Measurements from ENCODE around the gene PDE6B.

Gene PDE6B

GRCh38 chr4:702618-703048 lies 77.3 kb downstream of the PDE6B start:
- H3K4me1 ChIP-seq (ENCODE audit: low read length) = peaks cover 32% of the 10 kb centered on the region
- no peak overlapping the region for H3K9ac ChIP-seq (ENCODE audit: low read length)
- no peak overlapping the region for H3K4me3 ChIP-seq (ENCODE audit: low read length)
- 0 out of 2 replicates have a peak, but pooled peaks cover 3% of the 10 kb centered on the region for H4K20me1 ChIP-seq (ENCODE audit: insufficient read depth, low read length)
- no peak overlapping the region for H2AFZ ChIP-seq (ENCODE audit: low read depth, low read length)
- H3K9me3 ChIP-seq (ENCODE audit: insufficient read depth, low read length) = no peaks in the 10 kb centered on the region
- no peak overlapping the region for H3K4me2 ChIP-seq (ENCODE audit: low read length)
- H3K27ac ChIP-seq (ENCODE audit: low read length) = no peak overlapping the region
- H3K27me3 ChIP-seq (ENCODE audit: low read depth, low read length) = no peaks in the 10 kb centered on the region
- H3K36me3 ChIP-seq (replicated peaks; ENCODE audit: low read depth, low read length) = no peaks in the 10 kb centered on the region
- TF ChIP-seq, protein P1, sequence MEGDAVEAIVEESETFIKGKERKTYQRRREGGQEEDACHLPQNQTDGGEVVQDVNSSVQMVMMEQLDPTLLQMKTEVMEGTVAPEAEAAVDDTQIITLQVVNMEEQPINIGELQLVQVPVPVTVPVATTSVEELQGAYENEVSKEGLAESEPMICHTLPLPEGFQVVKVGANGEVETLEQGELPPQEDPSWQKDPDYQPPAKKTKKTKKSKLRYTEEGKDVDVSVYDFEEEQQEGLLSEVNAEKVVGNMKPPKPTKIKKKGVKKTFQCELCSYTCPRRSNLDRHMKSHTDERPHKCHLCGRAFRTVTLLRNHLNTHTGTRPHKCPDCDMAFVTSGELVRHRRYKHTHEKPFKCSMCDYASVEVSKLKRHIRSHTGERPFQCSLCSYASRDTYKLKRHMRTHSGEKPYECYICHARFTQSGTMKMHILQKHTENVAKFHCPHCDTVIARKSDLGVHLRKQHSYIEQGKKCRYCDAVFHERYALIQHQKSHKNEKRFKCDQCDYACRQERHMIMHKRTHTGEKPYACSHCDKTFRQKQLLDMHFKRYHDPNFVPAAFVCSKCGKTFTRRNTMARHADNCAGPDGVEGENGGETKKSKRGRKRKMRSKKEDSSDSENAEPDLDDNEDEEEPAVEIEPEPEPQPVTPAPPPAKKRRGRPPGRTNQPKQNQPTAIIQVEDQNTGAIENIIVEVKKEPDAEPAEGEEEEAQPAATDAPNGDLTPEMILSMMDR (IDR thresholded peaks at IDR 0.05; ENCODE audit: low read depth, low read length) = no peak
- no peak for TF ChIP-seq EZH2phosphoT487 (IDR thresholded peaks at IDR 0.05; ENCODE audit: low read depth)
- peaks cover 20% of the 10 kb centered on the region for H3K79me2 ChIP-seq (ENCODE audit: low read length)

DNA sequence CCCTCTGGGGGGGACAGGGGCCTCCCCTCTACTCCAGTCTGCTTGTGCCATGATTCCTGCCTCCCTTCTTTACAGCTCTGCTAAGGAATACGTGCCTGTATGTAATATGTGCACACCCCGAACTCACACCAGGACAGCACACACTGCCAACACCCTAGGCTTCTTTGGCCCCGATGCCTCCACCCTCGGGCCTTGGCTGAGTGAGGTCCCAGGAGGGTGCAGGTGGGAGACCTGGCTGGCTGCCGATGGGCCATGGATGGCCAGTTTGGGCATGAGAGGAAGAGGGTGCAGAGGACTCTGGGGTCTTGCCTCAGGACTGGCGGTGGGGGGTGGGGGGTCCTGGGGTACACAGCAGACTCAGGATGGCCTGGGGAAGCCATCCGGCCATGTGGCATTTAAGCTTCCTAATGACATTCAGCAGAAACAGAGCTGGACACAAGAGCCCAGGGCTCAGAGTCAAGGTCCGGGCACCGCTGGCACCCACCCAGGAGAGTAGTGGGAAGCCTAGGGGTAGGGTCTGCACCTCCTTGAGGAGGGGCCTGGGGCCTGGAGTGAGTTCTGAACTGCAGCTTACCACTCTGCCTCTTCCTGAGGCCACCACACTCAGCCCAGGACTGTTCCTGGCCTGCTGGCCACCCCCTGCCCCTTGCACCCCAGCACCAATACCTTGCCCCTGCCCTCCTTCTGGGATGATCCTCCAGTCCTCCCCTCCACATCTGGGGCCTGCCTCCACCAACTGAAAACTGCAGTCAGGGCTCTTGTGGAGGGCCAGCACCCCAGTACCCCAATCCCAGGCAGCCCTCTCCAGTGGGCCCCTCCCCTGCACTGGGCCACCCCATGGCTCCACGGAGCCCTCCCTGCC lies 78.2 kb downstream of the PDE6B start:
- Histone ChIP-seq H4K20me1 (ENCODE audit: insufficient read depth, low read length) (peaks cover 8% of the 10 kb centered on the region; the same call in 1 of the 2 replicates), H3K4me1 (ENCODE audit: low read length) (peaks cover 29% of the 10 kb centered on the region), H3K4me3 (ENCODE audit: low read length) (no peak overlapping the region), H3K9ac (ENCODE audit: low read length) (no peak overlapping the region), H2AFZ (ENCODE audit: low read depth, low read length) (no peak overlapping the region), H3K27me3 (ENCODE audit: low read depth, low read length) (no peaks in the 10 kb centered on the region), H3K36me3 (replicated peaks; ENCODE audit: low read depth, low read length) (peaks cover 6% of the 10 kb centered on the region), H3K9me3 (ENCODE audit: insufficient read depth, low read length) (no peaks in the 10 kb centered on the region), H3K4me2 (ENCODE audit: low read length) (no peak overlapping the region), H3K27ac (ENCODE audit: low read length) (no peak overlapping the region), H3K79me2 (ENCODE audit: low read length) (peaks cover 28% of the 10 kb centered on the region)
- no peak for TF ChIP-seq EZH2phosphoT487 (IDR thresholded peaks at IDR 0.05; ENCODE audit: low read depth)
- TF ChIP-seq, protein P1 (IDR thresholded peaks at IDR 0.05; ENCODE audit: low read depth, low read length) = no peak

GRCh38 chr4:704198-704891 lies 79.0 kb downstream of the PDE6B start:
- H2AFZ ChIP-seq (ENCODE audit: low read depth, low read length) = no peak overlapping the region
- H3K79me2 ChIP-seq (ENCODE audit: low read length) = peaks cover 36% of the 10 kb centered on the region
- peaks cover 11% of the 10 kb centered on the region for H3K36me3 ChIP-seq (replicated peaks; ENCODE audit: low read depth, low read length)
- TF ChIP-seq, protein P1 (IDR thresholded peaks at IDR 0.05; ENCODE audit: low read depth, low read length) = no peak
- TF ChIP-seq EZH2phosphoT487 (IDR thresholded peaks at IDR 0.05; ENCODE audit: low read depth) = no peak
- H3K9ac ChIP-seq (ENCODE audit: low read length) = no peak overlapping the region
- H3K4me2 ChIP-seq (ENCODE audit: low read length) = no peak overlapping the region
- no peaks in the 10 kb centered on the region for H3K9me3 ChIP-seq (ENCODE audit: insufficient read depth, low read length)
- no peak overlapping the region for H3K27ac ChIP-seq (ENCODE audit: low read length)
- no peaks in the 10 kb centered on the region for H3K27me3 ChIP-seq (ENCODE audit: low read depth, low read length)
- H4K20me1 ChIP-seq (ENCODE audit: insufficient read depth, low read length) = peaks cover 15% of the 10 kb centered on the region
- H3K4me3 ChIP-seq (ENCODE audit: low read length) = no peak overlapping the region
- peaks cover 21% of the 10 kb centered on the region for H3K4me1 ChIP-seq (ENCODE audit: low read length)

DNA sequence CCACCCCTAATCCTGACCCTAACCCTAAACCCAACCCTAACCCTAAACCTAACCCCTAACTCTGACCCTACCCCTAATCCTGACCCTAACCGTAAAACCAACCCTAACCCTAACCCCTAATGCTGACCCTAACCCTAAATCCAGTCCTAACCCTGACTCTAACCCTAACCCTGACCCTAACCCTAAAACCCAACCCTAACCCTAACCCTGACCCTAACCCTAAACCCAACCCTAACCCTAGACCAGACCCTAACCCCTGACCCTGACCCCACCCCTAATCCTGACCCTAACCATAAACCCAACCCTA lies 79.6 kb downstream of the PDE6B start:
- Histone ChIP-seq H3K79me2 (ENCODE audit: low read length) (peaks cover 42% of the 10 kb centered on the region), H3K4me3 (ENCODE audit: low read length) (peak overlapping the region; percentile 78), H3K4me1 (ENCODE audit: low read length) (peaks cover 16% of the 10 kb centered on the region), H3K27me3 (ENCODE audit: low read depth, low read length) (no peaks in the 10 kb centered on the region), H4K20me1 (ENCODE audit: insufficient read depth, low read length) (peaks cover 20% of the 10 kb centered on the region), H3K27ac (ENCODE audit: low read length) (no peak overlapping the region), H3K9ac (ENCODE audit: low read length) (peak overlapping the region; percentile 41; the same call in 1 of the 2 replicates), H3K9me3 (ENCODE audit: insufficient read depth, low read length) (no peaks in the 10 kb centered on the region), H2AFZ (ENCODE audit: low read depth, low read length) (peak overlapping the region; percentile 88; the same call in 1 of the 2 replicates), H3K4me2 (ENCODE audit: low read length) (peak overlapping the region; percentile 90), H3K36me3 (replicated peaks; ENCODE audit: low read depth, low read length) (peaks cover 17% of the 10 kb centered on the region)
- no peak for TF ChIP-seq EZH2phosphoT487 (IDR thresholded peaks at IDR 0.05; ENCODE audit: low read depth)
- TF ChIP-seq, protein P1 (IDR thresholded peaks at IDR 0.05; ENCODE audit: low read depth, low read length) = no peak
